Measurements from ENCODE around the gene TAGLN.
"Not testable (repeated sequence)": the region's sequence is repeated elsewhere in the genome, so short reads cannot be mapped to it uniquely, and the experiment has no call there.

GRCh38 chr11:117207481-117207880 lies 8.3 kb downstream of the TAGLN start:
- TF ChIP-seq POLR2A, POLR2AphosphoS5 (IDR thresholded peaks at IDR 0.05; ENCODE audit: low read depth, low read length): not testable (repeated sequence)

Data from GM12892 (cell line).